Measurements from ENCODE around the gene PRG2. TPM values are rescaled to one million over a fixed set of nuclear protein-coding genes. Genes with fewer than 3 reads are reported as not detected.
"Not testable (repeated sequence)": the region's sequence is repeated elsewhere in the genome, so short reads cannot be mapped to it uniquely, and the experiment has no call there.

Gene PRG2
- total RNA-seq, 1 donor from 2014 or later = not detected

GRCh38 chr11:57347336-57347735, 43.1 kb downstream of the PRG2 start:
- no peak for DNase-seq (ENCODE audit: low read depth)

GRCh38 chr11:57345555-57346211, 44.8 kb downstream of the PRG2 start:
- DNase-seq (ENCODE audit: low read depth) = peak; percentile 44

DNA sequence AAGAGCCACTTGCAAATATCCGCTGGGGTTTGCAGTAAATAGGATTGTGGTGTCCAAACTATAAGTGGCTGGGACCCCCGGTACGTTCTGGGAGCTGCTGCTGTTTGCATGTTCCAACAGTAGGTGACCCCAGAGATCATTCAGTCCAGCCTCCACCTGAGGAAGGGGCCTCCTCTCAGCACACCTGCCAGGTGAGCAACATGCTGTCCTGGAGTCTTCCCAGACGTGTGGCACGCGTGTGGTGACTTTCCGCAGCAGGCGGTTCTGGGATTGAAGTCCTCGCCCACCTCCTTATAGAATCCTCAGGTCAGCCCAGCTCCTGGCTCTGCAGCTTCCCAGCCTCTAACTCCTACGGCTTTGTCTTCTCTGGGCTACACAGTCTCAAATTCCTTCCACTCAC, 45.6 kb downstream of the PRG2 start:
- DNase-seq (ENCODE audit: low read depth) = no peak

- DNase-seq (ENCODE audit: low read depth) = no peak
Observed at GRCh38 chr11:57343825-57344224, 46.6 kb downstream of the PRG2 start.

GRCh38 chr11:57342702-57343101, 47.7 kb downstream of the PRG2 start:
- no peak for DNase-seq (ENCODE audit: low read depth)

DNA sequence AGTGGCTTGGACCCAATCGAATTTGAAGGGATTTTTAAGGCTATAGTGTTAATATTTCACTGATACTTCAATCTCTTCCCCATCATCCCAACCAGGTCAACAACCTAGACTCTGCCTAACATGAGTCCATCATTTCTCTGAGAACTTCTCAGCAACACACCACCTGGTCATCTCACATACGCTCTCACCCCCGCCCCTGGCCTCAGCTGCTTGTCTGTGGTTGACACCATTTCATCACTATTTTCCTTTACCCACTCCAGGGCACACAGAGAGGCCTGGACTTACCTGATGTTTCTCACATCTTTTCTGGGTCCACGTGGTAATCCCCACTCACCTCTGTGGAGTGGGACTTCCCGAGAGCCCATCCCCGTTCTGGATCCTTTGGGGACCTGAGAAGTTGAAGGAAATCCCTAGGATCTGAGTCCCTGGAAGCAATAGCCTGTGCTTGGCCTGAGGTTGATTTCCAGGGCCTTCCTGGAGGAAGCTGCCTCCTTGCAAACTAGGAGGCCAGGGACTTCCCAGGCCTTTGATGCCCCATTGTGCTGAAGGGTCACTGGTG, 49.1 kb downstream of the PRG2 start:
- DNase-seq (ENCODE audit: low read depth) = no peak

DNA sequence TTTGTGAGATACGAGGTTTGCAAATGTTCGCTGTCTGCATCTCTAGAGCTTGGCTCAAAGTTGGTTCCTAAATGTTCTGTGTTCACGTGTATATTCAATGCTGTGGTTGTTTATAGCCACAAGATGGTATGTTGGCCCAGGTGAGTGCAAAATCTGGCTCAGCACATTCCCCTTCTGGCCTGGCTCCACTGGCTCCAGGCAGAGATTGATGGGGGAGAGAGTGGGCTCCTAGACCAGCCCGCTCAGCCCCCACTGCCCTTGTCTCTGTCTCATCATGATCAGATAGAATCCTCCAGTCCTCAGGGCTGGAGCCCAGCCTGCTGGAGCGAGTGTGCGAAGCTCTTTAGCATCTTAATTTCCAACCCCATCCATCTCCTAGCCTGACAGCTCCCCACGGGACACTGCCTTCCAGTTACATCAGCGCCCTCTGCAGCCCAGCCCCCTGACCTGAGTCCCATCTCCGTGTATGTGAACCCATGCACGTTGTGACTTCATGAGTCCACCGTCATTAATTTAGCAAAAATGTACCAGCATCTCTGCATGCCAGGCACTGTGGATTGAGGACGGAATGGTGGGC, 50.3 kb downstream of the PRG2 start:
- DNase-seq (ENCODE audit: low read depth) = peak; percentile 34

- peak; percentile 30 for DNase-seq (ENCODE audit: low read depth)
Observed at GRCh38 chr11:57339328-57339727, 51.1 kb downstream of the PRG2 start.

GRCh38 chr11:57338142-57338541, 52.3 kb downstream of the PRG2 start, which contains the start of gene P2RX3:
Gene P2RX3, plus strand, starts transcription at chr11:57338352. Its CDS starts 199 bp downstream, at chr11:57338551.
- DNase-seq (ENCODE audit: low read depth) = no peak

DNA sequence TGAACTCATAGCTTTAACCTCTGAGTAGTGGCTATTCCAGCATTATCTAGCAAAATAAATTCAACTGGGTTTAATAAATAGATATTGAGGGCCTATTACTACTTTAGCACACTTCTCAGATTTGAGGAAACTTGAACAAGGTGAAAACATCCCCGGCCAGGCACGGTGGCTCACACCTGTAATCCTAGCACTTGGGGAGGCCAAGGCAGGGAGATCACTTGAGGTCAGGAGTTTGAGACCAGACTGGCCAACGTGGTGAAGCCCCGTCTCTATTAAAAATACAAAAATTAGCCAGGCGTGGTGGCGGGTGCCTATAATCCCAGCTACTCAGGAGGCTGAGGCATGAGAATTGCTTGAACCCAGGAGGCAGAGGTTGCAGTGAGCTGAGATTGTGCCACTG, 53.6 kb downstream of the PRG2 start:
- not testable (repeated sequence) for DNase-seq (ENCODE audit: low read depth)

Other genes with a start within 250 kb of the PRG2 start
- not detected in 2 replicates for gene LRRC55, start 208.7 kb downstream of the PRG2 start, total RNA-seq
- gene APLNR, start 153.4 kb downstream of the PRG2 start, total RNA-seq = not detected in 2 replicates
- gene TNKS1BP1, start 65.7 kb downstream of the PRG2 start, total RNA-seq = 91.3 and 157 TPM in 2 replicates
- 55.0 and 120 TPM in 2 replicates for gene SSRP1, start 54.8 kb downstream of the PRG2 start, total RNA-seq
- gene P2RX3, start 52.3 kb downstream of the PRG2 start, total RNA-seq = not detected in 2 replicates
- gene PRG3, start 9.5 kb downstream of the PRG2 start, total RNA-seq = not detected in 2 replicates
- gene SLC43A3, start 36.5 kb upstream of the PRG2 start, total RNA-seq = 46.4 and 47.9 TPM in 2 replicates
- gene RTN4RL2, start 69.9 kb upstream of the PRG2 start, total RNA-seq = 0.05 TPM in 1 of 2 replicates, not detected in the other
- gene SLC43A1, start 125.1 kb upstream of the PRG2 start, total RNA-seq = 1.2 TPM in 2 replicates
- gene TIMM10, start 140.1 kb upstream of the PRG2 start, total RNA-seq = 16.6 and 59.0 TPM in 2 replicates
- gene SMTNL1, start 146.9 kb upstream of the PRG2 start, total RNA-seq = not detected in 2 replicates
- 24.7 and 38.3 TPM in 2 replicates for gene UBE2L6, start 177.0 kb upstream of the PRG2 start, total RNA-seq
- 4.2 and 61.4 TPM in 2 replicates for gene SERPING1, start 207.0 kb upstream of the PRG2 start, total RNA-seq